ENCODE measurements around the gene KCNQ2.

The KCNQ2 gene

GRCh38 chr20:63361519-63362435 is 110.7 kb downstream of the KCNQ2 start:
- H3K4me2 ChIP-seq (ENCODE audit: low read length): no peak overlapping the region
- H2AFZ ChIP-seq (ENCODE audit: low read depth, low read length): no peak overlapping the region
- H4K20me1 ChIP-seq (ENCODE audit: insufficient read depth, low read length): no peaks in the 10 kb centered on the region
- no peaks in the 10 kb centered on the region for H3K27me3 ChIP-seq (ENCODE audit: low read depth, low read length)
- H3K4me3 ChIP-seq (ENCODE audit: low read length): no peak overlapping the region
- TF ChIP-seq CTCF (IDR thresholded peaks at IDR 0.05; ENCODE audit: low read depth, low read length) (no peak), EZH2phosphoT487 (IDR thresholded peaks at IDR 0.05; ENCODE audit: low read depth) (no peak)
- no peaks in the 10 kb centered on the region for H3K9me3 ChIP-seq (ENCODE audit: insufficient read depth, low read length)
- H3K36me3 ChIP-seq (replicated peaks; ENCODE audit: low read depth, low read length): no peaks in the 10 kb centered on the region
- no peak overlapping the region for H3K27ac ChIP-seq (ENCODE audit: low read length)
- no peak overlapping the region for H3K9ac ChIP-seq (ENCODE audit: low read length)
- no peaks in the 10 kb centered on the region for H3K4me1 ChIP-seq (ENCODE audit: low read length)
- no peaks in the 10 kb centered on the region for H3K79me2 ChIP-seq (ENCODE audit: low read length)

- Histone ChIP-seq H3K79me2 (ENCODE audit: low read length) (no peaks in the 10 kb centered on the region), H3K4me1 (ENCODE audit: low read length) (no peaks in the 10 kb centered on the region), H3K27me3 (ENCODE audit: low read depth, low read length) (no peaks in the 10 kb centered on the region), H2AFZ (ENCODE audit: low read depth, low read length) (no peak within 1 kb of the TSS), H3K9ac (ENCODE audit: low read length) (no peak within 1 kb of the TSS), H3K27ac (ENCODE audit: low read length) (no peak within 1 kb of the TSS), H3K9me3 (ENCODE audit: insufficient read depth, low read length) (no peaks in the 10 kb centered on the region), H3K4me2 (ENCODE audit: low read length) (no peak within 1 kb of the TSS), H3K36me3 (replicated peaks; ENCODE audit: low read depth, low read length) (no peaks in the 10 kb centered on the region), H4K20me1 (ENCODE audit: insufficient read depth, low read length) (no peaks in the 10 kb centered on the region), H3K4me3 (ENCODE audit: low read length) (no peak within 1 kb of the TSS)
- TF ChIP-seq CTCF (IDR thresholded peaks at IDR 0.05; ENCODE audit: low read depth, low read length): no peak
- no peak for TF ChIP-seq EZH2phosphoT487 (IDR thresholded peaks at IDR 0.05; ENCODE audit: low read depth)
Observed at GRCh38 chr20:63360850-63361518, 111.5 kb downstream of the KCNQ2 start, which contains the start of gene CHRNA4. Gene CHRNA4, minus strand, starts transcription at chr20:63361349. Its CDS starts 184 bp downstream, at chr20:63361165.

- Histone ChIP-seq H4K20me1 (ENCODE audit: insufficient read depth, low read length) (no peaks in the 10 kb centered on the region), H3K36me3 (replicated peaks; ENCODE audit: low read depth, low read length) (no peaks in the 10 kb centered on the region), H3K4me1 (ENCODE audit: low read length) (no peaks in the 10 kb centered on the region), H3K79me2 (ENCODE audit: low read length) (no peaks in the 10 kb centered on the region), H3K4me2 (ENCODE audit: low read length) (no peak overlapping the region), H3K27me3 (ENCODE audit: low read depth, low read length) (no peaks in the 10 kb centered on the region), H3K9ac (ENCODE audit: low read length) (no peak overlapping the region), H3K9me3 (ENCODE audit: insufficient read depth, low read length) (no peaks in the 10 kb centered on the region), H3K4me3 (ENCODE audit: low read length) (no peak overlapping the region), H3K27ac (ENCODE audit: low read length) (no peak overlapping the region), H2AFZ (ENCODE audit: low read depth, low read length) (no peak overlapping the region)
- no peak for TF ChIP-seq CTCF (IDR thresholded peaks at IDR 0.05; ENCODE audit: low read depth, low read length)
- no peak for TF ChIP-seq EZH2phosphoT487 (IDR thresholded peaks at IDR 0.05; ENCODE audit: low read depth)
Observed at GRCh38 chr20:63359937-63360849, 112.3 kb downstream of the KCNQ2 start.

Data from OCI-LY3 (cell line).